GM12874 (cell line): ENCODE measurements around the gene MRPS18A.

Experiments used
- TF ChIP-seq, protein P1 (sequence below): IDR thresholded peaks from 2 replicates; pipeline ENCODE4 v1.5.1; 2011; ENCODE audit warnings: low read depth, mild to moderate bottlenecking, control low read depth, low read length, moderate library complexity; ENCODE audit not compliant: insufficient read depth

The MRPS18A gene

DNA sequence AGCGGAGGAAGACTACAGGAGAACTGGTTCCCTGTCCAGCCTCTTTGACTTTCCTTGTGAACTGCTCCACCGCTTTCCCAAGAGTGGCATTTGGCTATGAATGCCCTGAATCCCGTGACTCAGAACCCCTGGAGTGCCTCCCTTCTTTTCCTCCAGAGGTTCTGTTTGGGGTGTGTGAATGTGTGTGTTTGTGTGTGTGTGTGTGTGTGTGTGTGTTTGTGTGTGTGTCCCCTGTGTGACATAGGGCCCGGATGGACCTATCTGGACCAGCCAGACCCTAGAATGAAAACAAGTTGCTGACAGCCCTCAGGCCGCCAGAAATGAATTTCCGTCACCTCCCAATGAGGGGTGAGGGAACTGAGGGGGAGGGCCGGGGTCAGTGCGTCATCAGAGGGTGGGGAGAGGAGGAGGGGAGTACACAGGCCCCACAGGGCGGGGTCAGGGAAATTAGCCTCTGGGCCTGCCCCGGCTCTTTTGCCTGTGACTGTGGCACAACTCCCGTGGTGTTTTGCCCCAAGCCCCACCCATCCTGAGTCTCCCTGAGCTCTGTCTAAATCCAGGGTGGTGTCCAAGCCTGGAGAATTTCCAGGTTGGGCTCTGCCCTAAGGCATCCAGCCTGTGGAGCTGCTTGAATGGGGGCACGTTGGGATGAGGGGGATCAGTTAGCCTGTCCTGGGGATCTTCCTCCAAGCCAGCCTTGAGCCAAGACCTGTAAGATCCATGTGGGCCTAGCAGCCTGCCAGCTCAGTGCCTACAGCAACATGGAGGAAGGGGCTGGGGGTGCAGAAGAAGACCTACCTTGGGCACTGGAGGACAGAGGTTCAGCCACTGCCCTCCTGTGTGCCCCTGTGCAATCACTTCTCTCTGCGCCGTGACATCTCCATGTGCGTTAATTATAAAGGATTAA is 15.2 kb upstream of the MRPS18A start:
- TF ChIP-seq, protein P1, sequence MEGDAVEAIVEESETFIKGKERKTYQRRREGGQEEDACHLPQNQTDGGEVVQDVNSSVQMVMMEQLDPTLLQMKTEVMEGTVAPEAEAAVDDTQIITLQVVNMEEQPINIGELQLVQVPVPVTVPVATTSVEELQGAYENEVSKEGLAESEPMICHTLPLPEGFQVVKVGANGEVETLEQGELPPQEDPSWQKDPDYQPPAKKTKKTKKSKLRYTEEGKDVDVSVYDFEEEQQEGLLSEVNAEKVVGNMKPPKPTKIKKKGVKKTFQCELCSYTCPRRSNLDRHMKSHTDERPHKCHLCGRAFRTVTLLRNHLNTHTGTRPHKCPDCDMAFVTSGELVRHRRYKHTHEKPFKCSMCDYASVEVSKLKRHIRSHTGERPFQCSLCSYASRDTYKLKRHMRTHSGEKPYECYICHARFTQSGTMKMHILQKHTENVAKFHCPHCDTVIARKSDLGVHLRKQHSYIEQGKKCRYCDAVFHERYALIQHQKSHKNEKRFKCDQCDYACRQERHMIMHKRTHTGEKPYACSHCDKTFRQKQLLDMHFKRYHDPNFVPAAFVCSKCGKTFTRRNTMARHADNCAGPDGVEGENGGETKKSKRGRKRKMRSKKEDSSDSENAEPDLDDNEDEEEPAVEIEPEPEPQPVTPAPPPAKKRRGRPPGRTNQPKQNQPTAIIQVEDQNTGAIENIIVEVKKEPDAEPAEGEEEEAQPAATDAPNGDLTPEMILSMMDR = no peak

DNA sequence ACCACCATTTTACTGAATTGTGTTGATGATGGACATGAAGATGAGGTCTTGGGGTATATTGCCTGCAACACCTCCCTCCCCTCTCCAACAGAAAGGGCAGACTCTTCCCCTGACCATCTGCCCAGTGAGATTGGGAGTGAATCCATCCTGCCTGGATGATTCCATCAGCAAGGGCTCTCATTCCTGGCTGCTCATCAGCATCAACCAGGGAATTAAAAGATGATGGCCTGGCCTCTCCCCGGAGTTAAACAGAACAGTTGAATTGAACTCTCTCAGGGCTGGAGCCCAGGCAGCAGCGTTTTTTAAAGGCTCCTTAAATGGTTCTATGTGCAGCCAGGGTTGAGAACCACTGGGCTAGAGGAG is 14.6 kb upstream of the MRPS18A start:
- TF ChIP-seq, protein P1 = no peak

DNA sequence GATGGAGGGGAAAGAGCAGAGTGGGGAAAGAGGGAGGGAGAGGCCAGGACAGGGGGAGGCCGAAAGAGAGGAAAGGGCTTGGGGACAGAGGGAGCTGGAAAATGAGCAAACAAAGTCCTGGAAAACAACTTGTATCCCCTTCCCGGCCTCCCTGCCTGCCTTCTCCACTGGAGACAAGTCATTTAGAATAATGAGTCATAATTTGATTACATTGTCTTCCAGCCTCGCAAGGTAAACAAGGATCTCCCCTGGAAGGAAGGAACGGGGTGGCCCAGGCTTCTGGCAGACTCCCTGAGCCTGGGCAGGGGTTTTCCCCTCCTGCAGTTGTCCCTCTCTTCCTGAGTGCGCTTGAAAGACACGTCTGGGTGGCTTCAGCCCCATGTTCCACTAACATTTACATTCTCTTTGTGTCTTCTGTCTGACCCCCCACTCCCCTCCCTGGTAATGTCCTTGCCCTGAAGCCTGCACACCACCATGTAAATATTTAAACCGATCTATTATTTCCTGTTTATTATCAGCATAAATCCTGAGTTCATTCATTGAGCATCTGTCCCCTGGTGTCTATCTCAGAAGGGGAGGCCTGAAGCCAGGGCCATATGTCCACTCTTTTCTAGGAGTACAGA is 12.1 kb upstream of the MRPS18A start:
- TF ChIP-seq, protein P1 = no peak

DNA sequence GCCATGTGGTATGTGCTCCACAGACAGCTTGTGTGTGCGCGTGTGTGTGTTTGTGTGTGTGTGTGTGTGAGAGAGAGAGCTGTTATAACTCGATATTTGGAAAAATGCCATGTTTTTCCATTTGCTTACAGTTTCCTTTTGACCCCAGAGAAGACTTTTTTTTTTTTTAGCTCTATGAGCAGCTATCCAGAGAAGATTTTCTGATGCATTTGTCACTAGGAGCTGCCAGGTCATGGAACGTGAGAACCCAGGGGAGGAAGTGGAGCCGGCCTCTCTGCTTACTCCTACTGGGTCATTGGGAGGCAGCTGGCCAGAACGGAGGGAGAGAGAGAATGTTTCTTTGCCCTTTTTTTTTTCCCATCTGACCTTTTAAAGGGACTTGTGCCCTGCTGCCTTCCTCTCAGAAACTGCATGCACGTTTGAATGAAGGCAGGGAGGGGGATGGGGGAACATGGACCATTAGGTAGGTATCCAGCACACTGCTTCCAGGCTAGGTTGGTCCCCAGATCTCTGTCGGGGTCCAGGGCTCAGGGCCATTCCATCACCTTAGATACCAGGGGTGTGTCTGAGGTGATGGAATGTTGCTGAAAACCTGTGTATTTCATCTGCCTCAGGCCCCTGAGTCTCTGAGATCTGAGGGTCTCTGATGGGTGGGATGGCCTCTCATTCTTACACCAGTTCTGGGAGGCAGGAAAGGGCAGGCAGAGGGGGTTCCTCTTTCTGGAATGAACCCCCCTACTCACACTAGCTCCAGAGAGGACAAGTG is 11.2 kb upstream of the MRPS18A start:
- TF ChIP-seq, protein P1 = no peak

DNA sequence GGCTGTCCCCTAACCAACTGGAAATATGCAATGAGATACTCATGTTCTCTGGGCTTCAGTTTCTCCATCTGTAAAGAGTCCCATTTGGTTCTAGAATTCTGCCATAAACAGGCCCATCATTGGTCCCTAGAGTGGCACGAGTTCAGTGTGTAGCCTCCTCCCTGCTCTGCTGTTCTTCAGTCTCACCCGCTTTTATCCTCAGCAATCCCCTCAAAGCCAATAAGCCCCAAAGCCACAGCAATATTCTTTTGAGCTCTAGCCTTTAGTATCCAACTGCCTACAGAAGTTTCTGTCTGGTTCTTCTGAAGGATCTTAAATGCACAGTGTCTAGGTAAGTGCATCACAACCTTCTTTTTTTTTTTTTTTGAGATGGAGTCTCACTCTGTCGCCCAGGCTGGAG is 9.8 kb upstream of the MRPS18A start:
- TF ChIP-seq, protein P1 = no peak

DNA sequence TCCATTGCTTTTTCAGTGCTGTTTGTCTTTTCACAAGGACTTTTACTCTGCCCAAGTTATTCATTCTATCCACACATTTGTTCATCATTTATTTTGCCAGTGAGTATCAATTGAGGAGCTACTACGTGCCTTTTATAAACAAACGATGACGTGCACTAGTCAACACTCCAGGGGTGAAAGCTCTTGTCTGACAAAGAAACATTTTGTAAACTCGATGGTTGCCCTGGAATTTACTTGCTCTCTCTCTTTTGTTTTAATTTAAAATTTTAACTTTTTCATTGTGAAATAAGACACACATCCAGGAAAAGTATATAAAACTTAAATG is 8.3 kb upstream of the MRPS18A start:
- TF ChIP-seq, protein P1 = no peak
